ENCODE measurements around the gene TRAF3IP3. TPM values are rescaled to one million over a fixed set of nuclear protein-coding genes. Genes with fewer than 3 reads are reported as not detected.

Gene TRAF3IP3
- total RNA-seq, 4 donors from 2014 or later = 0.77 to 5.7 (median 3.5) TPM

DNA sequence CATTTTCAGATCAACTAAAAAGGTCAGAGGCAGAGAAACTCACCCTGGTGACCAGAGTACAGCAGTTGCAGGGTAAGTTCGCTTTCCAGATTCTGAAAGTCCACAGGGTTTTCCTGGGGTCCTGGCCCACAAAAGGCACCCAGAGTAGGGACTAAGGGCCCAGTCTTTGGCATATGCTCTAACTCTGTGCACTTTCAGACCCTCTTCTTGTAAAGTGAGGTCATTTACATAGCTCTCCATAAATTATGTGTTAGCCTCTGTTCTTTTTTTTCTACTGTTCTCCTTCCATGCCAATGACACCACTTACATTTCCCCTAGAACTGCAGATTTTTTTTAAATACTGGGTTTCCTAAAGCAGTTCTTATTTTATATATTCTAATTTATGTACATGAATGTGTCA lies 22.2 kb downstream of the TRAF3IP3 start:
- ATAC-seq = no peak
- WGBS, 2 donors (ENCODE audit: low coverage in 1 of 2) = 100% methylated on average over 1 of the region's 1 CpG
- peaks cover 0 to 2% (median 0%) of the 10 kb centered on the region in 3 donors for H3K4me1 ChIP-seq

GRCh38 chr1:209780268-209780667 lies 24.4 kb downstream of the TRAF3IP3 start:
- 86 to 93% methylated on average over 2 of the region's 4 CpGs for WGBS, 2 donors (ENCODE audit: low coverage in 1 of 2)
- no peak overlapping the region for H3K4me3 ChIP-seq
- H3K9me3 ChIP-seq = no peaks in the 10 kb centered on the region
- H3K36me3 ChIP-seq = no peaks in the 10 kb centered on the region
- no peaks in the 10 kb centered on the region for H3K27me3 ChIP-seq
- no peak for ATAC-seq
- H3K27ac ChIP-seq = no peak overlapping the region
- peaks cover 0 to 18% (median 8%) of the 10 kb centered on the region in 3 donors for H3K4me1 ChIP-seq
- TF ChIP-seq POLR2AphosphoS5 (IDR thresholded peaks at IDR 0.05) = no peak
- no peak for TF ChIP-seq CTCF (IDR thresholded peaks at IDR 0.05)
- TF ChIP-seq EP300 (IDR thresholded peaks at IDR 0.05) = no peak
- no peak for TF ChIP-seq POLR2A (IDR thresholded peaks at IDR 0.05)

More for the DNA sequence above, 22.2 kb downstream of the TRAF3IP3 start:
- no peaks in the 10 kb centered on the region for H3K9me3 ChIP-seq
- H3K4me3 ChIP-seq = no peak overlapping the region
- no peak overlapping the region for H3K27ac ChIP-seq
- TF ChIP-seq EP300 (IDR thresholded peaks at IDR 0.05) (no peak), CTCF (IDR thresholded peaks at IDR 0.05) (no peak), POLR2A (IDR thresholded peaks at IDR 0.05) (no peak), POLR2AphosphoS5 (IDR thresholded peaks at IDR 0.05) (no peak)
- H3K36me3 ChIP-seq = no peaks in the 10 kb centered on the region
- no peaks in the 10 kb centered on the region for H3K27me3 ChIP-seq

DNA sequence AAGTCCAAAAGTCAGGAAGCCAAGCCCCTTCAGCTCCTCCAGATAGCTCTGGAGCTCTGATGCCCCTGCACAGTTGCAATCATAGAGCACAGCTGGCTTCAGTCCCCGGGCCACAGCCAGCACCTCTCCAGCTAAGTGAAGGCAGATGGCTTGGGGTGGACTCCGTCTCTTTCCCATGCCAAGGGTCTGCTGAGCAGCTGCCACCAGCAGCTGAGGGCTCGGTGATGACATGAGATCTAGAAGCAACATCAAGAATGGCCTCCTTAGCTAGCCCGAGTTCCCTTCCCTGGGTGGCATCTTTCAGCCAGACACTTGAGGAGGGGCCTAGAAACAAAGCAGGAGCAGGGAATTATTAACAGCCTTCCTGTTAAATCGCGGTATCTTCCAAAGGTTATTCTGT lies 27.5 kb downstream of the TRAF3IP3 start:
- Histone ChIP-seq H3K4me3 (peak overlapping the region in 1 of 2 donors; percentile 58), H3K27me3 (no peaks in the 10 kb centered on the region), H3K36me3 (no peaks in the 10 kb centered on the region), H3K9me3 (no peaks in the 10 kb centered on the region), H3K27ac (no peak overlapping the region), H3K4me1 (peaks cover 7 to 45% (median 12%) of the 10 kb centered on the region in 3 donors)
- ATAC-seq = no peak
- TF ChIP-seq POLR2AphosphoS5 (IDR thresholded peaks at IDR 0.05) (no peak), EP300 (IDR thresholded peaks at IDR 0.05) (no peak), POLR2A (IDR thresholded peaks at IDR 0.05) (no peak), CTCF (IDR thresholded peaks at IDR 0.05) (no peak)
- 64% methylated on average over 2 to 3 of the region's 6 CpGs for WGBS, 2 donors (ENCODE audit: low coverage in 1 of 2)

- H3K4me1 ChIP-seq = peaks cover 7 to 49% (median 12%) of the 10 kb centered on the region in 3 donors
- peak within 1 kb of the TSS; percentile 58 to 77 for H3K4me3 ChIP-seq
- peak; percentile 99 for ATAC-seq
- H3K27me3 ChIP-seq = no peaks in the 10 kb centered on the region
- 7 to 20% methylated on average over 5 to 16 of the region's 48 CpGs for WGBS, 2 donors (ENCODE audit: low coverage in 1 of 2)
- H3K9me3 ChIP-seq = no peaks in the 10 kb centered on the region
- no peaks in the 10 kb centered on the region for H3K36me3 ChIP-seq
- TF ChIP-seq POLR2A (IDR thresholded peaks at IDR 0.05) = peak; percentile 67 to 79
- peak; percentile 85 for TF ChIP-seq POLR2AphosphoS5 (IDR thresholded peaks at IDR 0.05)
- TF ChIP-seq EP300 (IDR thresholded peaks at IDR 0.05) = no peak
- peak in 1 of 4 experiments; percentile 6 for TF ChIP-seq CTCF (IDR thresholded peaks at IDR 0.05)
- H3K27ac ChIP-seq = peak within 1 kb of the TSS; percentile 71 to 86 (median 82)
Measured at GRCh38 chr1:209784265-209785169, 28.7 kb downstream of the TRAF3IP3 start, which contains the start of gene C1orf74. C1orf74 (minus strand) TSS chr1:209784559; CDS start chr1:209783634, 925 bp downstream.
